Omental fat pad (tissue), 4 donors: Measurements from ENCODE around the gene PEX6. TPM values are rescaled to one million over a fixed set of nuclear protein-coding genes. Genes with fewer than 3 reads are reported as not detected.
"Not testable (repeated sequence)": the region's sequence is repeated elsewhere in the genome, so short reads cannot be mapped to it uniquely, and the experiment has no call there.

ENCODE experiments used
- ATAC-seq: fragments of 150-250 bp; one replicate; pipeline ENCODE4 v1.9.1; 2016; ENCODE audit warnings: mild to moderate bottlenecking, moderate library complexity; ENCODE audit not compliant: low FRiP score
- DNase-seq: peaks from one replicate; pipeline ENCODE4 v3.0.0-alpha.2; 2019; ENCODE audit warnings: low spot score
- total RNA-seq, 4 donors: library from RNA; depleted of rRNA; stranded (reverse); fragments of >200 nt; gene quantifications; one replicate each; pipeline ENCODE4 v1.1.0, GENCODE V29; 2016
- TF ChIP-seq, protein P1 (sequence below), 3 donors: fragments of 450-650 bp; IDR thresholded peaks; one replicate each; pipeline ENCODE4 v1.5.1; 2016 to 2017; ENCODE audit warnings: antibody characterized with exemption in 3 of 3, mild to moderate bottlenecking in 3 of 3, moderate library complexity in 2 of 3

PEX6 gene
- total RNA-seq, 4 donors from 2014 or later, result 5.0 to 22.1 (median 12.8) TPM

- TF ChIP-seq, protein P1, sequence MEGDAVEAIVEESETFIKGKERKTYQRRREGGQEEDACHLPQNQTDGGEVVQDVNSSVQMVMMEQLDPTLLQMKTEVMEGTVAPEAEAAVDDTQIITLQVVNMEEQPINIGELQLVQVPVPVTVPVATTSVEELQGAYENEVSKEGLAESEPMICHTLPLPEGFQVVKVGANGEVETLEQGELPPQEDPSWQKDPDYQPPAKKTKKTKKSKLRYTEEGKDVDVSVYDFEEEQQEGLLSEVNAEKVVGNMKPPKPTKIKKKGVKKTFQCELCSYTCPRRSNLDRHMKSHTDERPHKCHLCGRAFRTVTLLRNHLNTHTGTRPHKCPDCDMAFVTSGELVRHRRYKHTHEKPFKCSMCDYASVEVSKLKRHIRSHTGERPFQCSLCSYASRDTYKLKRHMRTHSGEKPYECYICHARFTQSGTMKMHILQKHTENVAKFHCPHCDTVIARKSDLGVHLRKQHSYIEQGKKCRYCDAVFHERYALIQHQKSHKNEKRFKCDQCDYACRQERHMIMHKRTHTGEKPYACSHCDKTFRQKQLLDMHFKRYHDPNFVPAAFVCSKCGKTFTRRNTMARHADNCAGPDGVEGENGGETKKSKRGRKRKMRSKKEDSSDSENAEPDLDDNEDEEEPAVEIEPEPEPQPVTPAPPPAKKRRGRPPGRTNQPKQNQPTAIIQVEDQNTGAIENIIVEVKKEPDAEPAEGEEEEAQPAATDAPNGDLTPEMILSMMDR (IDR thresholded peaks at IDR 0.05), result no peak
- ATAC-seq (no peak), DNase-seq (no peak)
Measured at GRCh38 chr6:42947950-42948349, 31.0 kb downstream of the PEX6 start.

- DNase-seq, result no peak
- no peak for ATAC-seq
- TF ChIP-seq, protein P1 (IDR thresholded peaks at IDR 0.05), result no peak
Measured at GRCh38 chr6:42942444-42942843, 36.5 kb downstream of the PEX6 start.

DNA sequence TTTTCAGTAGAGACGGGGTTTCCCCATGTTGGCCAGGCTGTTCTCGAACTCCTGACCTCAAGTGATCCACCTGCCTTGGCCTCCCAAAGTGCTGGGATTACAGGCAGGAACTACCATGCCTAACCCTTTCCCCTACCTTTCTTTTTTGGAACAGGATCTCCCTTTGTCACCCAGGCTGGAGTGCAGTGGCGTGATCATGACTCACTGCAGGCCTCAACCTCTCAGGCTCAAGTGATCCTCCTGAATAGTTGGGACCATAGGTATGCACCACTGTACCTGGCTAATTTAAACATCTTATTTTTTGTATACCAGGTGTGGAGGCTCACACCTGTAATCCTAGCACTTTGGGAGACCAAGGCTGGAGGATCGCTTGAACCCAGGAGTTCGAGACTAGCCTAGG is 37.6 kb downstream of the PEX6 start:
- ATAC-seq, DNase-seq: not testable (repeated sequence)

GRCh38 chr6:42940493-42941045 is 38.4 kb downstream of the PEX6 start:
- TF ChIP-seq, protein P1 (IDR thresholded peaks at IDR 0.05), result no peak
- no peak for DNase-seq
- no peak for ATAC-seq

GRCh38 chr6:42939810-42940167 is 39.2 kb downstream of the PEX6 start:
- ATAC-seq, result no peak
- DNase-seq, result no peak
- TF ChIP-seq, protein P1 (IDR thresholded peaks at IDR 0.05), result no peak

DNA sequence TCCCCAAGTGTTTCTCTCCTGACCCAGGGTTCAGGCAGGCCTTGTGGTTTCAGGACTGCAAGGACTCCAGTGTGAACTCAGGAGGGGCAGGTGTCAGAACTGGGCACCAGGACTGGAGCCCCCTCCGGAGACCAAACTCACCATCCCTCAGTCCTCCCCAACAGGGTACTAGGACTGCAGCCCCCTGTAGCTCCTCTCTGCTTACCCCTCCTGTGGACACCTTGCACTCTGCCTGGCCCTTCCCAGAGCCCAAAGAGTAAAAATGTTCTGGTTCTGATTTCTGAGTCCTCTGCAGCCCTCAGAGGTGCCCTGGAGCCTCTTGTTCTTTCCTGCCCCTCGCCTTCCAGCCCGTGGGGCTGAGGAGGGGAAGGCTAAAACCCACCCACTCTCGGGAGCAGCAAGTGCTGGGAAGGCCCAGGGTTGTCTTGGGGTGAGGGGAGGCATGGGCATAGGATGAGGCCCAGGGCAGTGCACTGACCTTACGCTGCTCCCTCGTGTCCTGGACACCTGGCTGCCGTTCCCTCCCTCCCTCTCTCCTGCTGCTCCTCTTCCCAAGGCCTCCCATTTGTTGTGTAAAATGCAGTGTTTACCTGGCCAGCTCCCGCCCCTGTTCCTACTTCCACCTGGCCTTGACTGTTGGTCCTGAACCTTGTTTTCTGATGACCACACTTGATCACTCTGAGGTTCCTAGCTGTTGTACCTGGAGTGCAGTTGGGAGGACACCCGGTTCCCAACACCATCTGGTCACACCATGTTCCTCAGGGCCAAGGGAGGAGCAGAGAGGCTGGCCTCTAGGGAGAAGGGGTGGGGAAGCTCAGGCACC is 39.8 kb downstream of the PEX6 start:
- ATAC-seq, result no peak
- TF ChIP-seq, protein P1 (IDR thresholded peaks at IDR 0.05), result no peak
- no peak for DNase-seq

DNA sequence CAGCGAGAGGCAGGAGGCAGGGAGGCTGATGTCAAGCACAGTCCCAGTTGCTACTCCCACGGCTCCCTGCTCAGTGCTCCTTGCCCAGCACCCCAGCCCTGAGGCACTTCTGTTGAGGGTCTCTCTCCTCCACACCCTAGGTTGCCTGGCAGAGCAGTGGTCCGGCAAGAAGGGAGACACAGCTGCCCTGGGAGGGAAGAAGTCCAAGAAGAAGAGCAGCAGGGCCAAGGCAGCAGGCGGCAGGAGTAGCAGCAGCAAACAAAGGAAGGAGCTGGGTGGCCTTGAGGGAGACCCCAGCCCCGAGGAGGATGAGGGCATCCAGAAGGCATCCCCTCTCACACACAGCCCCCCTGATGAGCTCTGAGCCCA is 40.6 kb downstream of the PEX6 start:
- TF ChIP-seq, protein P1 (IDR thresholded peaks at IDR 0.05), result no peak
- no peak for ATAC-seq
- DNase-seq, result no peak
